Erythroblast (primary cell): Measurements from ENCODE around the gene NBPF3.

Source experiments
- DNase-seq, 2 experiments: peaks; one replicate each; lab custom pipeline; 2025; lab: John Stamatoyannopoulos, UW
- GATA1 ChIP-seq: IDR thresholded peaks from 2 replicates; pipeline ENCODE4 v1.6.1; 2011; ENCODE audit warnings: low read depth, mild to moderate bottlenecking, control low read depth, low read length, moderate library complexity
- POLR2A ChIP-seq: IDR thresholded peaks from 2 replicates; pipeline ENCODE4 v1.6.1; 2011; ENCODE audit warnings: mild to moderate bottlenecking, low read length

Gene NBPF3

DNA sequence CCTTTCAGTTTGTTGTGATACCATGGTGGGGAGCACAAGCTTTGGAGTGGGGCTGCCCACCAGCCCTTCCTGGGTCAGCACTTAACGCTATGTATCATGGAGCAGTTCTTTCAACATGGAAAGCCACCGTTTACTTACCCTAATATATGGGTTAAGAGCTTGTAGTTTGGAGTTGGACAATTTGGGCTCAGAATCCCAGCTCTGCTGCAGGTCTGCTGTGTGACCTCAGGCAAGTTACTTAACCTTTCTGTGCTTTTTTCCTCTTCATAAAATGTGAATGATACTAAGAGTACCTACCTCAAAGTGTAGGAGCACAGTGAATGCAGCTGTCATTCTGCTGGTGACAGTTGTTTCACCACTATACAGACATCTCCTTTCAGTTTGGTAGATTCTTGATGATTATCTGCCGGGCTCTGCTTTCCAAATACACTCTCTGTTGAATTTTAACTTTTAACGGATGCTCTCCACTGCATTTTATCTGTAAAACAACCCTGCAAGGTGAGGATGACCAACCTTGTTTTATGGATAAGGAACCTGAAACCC lies 93.1 kb downstream of the NBPF3 start:
- no peak for DNase-seq

DNA sequence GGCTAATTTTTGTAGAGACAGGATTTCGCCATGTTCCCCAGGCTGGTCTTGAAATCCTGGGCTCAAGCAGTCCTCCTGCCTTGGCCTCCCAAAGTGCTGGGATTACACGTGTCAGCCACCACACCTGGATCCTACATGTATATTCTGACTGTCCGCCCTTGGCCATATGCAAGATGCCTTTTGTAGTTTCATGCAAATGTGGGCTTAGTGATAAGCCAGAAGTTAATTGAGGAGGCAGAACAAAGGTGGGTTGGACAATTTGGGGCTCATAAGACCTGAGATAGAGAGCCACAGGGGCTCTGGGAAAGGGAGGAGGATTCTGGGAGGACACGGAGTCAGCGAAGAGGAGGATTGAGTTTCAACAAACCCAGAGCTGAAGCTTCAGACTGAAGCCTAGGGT lies 94.2 kb downstream of the NBPF3 start:
- no peak for DNase-seq
- TF ChIP-seq GATA1 (no peak), POLR2A (no peak)

More for the DNA sequence above, 93.1 kb downstream of the NBPF3 start:
- TF ChIP-seq POLR2A (no peak), GATA1 (no peak)
